Endothelial cell of umbilical vein (primary cell): ENCODE data around the gene ARHGAP15. TPM values are rescaled to one million over a fixed set of nuclear protein-coding genes. Genes with fewer than 3 reads are reported as not detected.

Experiments
- BruUV-seq: library from RNA; stranded (reverse); fragments of 400-500 nt; replicated peaks from 2 replicates; lab custom pipeline; 2021; lab: Mats Ljungman, UMichigan
- CTCF ChIA-PET: fragments of 300-600, 350-600 bp; sonication (Branson Sonifier 250); formaldehyde crosslinking; loops from one replicate; lab custom pipeline; 2021; ENCODE audit warnings: antibody characterized with exemption, inconsistent platforms; lab: Charles Lee
- POLR2A ChIA-PET: fragments of 300-600, 350-600 bp; sonication (Branson Sonifier 250); formaldehyde crosslinking; loops from one replicate; lab custom pipeline; 2021; ENCODE audit warnings: antibody characterized with exemption, inconsistent platforms; lab: Charles Lee
- DNase-seq: peaks from one replicate; pipeline ENCODE4 v3.0.0-alpha.2; 2011; ENCODE audit warnings: low read depth, low spot score
- FAIRE-seq: peaks from 2 replicates; lab custom pipeline; 2011; peaks lifted over from hg19 to GRCh38; lab: Jason Lieb, UNC
- H2AFZ ChIP-seq: 2 replicates; pipeline ENCODE4 v1.6.0; 2012; ENCODE audit warnings: low read depth, low read length, control low read depth, inconsistent platforms
- H3K27ac ChIP-seq: 2 replicates; pipeline ENCODE4 v1.5.1; 2011; ENCODE audit warnings: low read depth, mild to moderate bottlenecking, control low read depth, low read length, moderate library complexity; ENCODE audit not compliant: insufficient read depth
- H3K27me3 ChIP-seq, 2 experiments: 2 replicates each; pipeline versions ENCODE4 v1.6.0 to v1.6.1; 2011; ENCODE audit warnings: low read length in 2 of 2, mixed read lengths in 1 of 2; ENCODE audit not compliant: control insufficient read depth in 2 of 2, insufficient read depth in 2 of 2
- H3K36me3 ChIP-seq, 2 experiments: 2 replicates in 1 of 2; 3 replicates in 1 of 2; pipeline ENCODE4 v1.5.1; 2011; ENCODE audit warnings: low read length in 2 of 2, mild to moderate bottlenecking in 1 of 2, moderate library complexity in 1 of 2; ENCODE audit not compliant: control insufficient read depth in 2 of 2, insufficient read depth in 2 of 2; ENCODE audit errors: extremely low read depth in 1 of 2
- H3K4me1 ChIP-seq: 3 replicates; pipeline ENCODE4 v1.5.1; 2011; ENCODE audit warnings: mild to moderate bottlenecking, low read length; ENCODE audit not compliant: control insufficient read depth, insufficient read depth; ENCODE audit errors: extremely low read depth
- H3K4me2 ChIP-seq: 2 replicates; pipeline ENCODE4 v1.6.1; 2011; ENCODE audit warnings: low read length, control low read depth, mixed read lengths; ENCODE audit not compliant: insufficient read depth
- H3K4me3 ChIP-seq, 3 experiments: fragments of 200-600 bp in 1 of 3; sonication (generic), shearing (Covaris generic) in 1 of 3; replicated peaks in 1 of 3; 2 replicates each; pipeline ENCODE4 v1.5.1; 2011 to 2016; ENCODE audit warnings: control low read depth in 3 of 3, low read length in 3 of 3, mild to moderate bottlenecking in 2 of 3, inconsistent platforms in 1 of 3, low read depth in 1 of 3, moderate library complexity in 1 of 3; ENCODE audit not compliant: insufficient read depth in 1 of 3
- H3K79me2 ChIP-seq: 2 replicates; pipeline ENCODE4 v1.6.0; 2012; ENCODE audit warnings: low read length, inconsistent platforms; ENCODE audit not compliant: control insufficient read depth, insufficient read depth
- H3K9ac ChIP-seq: replicated peaks from 2 replicates; pipeline ENCODE3; 2011; ENCODE audit warnings: low read length, control low read depth; ENCODE audit not compliant: insufficient read depth; ENCODE audit errors: extremely low read depth
- H3K9me1 ChIP-seq: replicated peaks from 3 replicates; pipeline ENCODE4 v1.6.0; 2011; ENCODE audit warnings: mild to moderate bottlenecking, low read length; ENCODE audit not compliant: control insufficient read depth, insufficient read depth; ENCODE audit errors: extremely low read depth
- H3K9me3 ChIP-seq: replicated peaks from 2 replicates; pipeline ENCODE4 v1.5.1; 2012; ENCODE audit warnings: low read length, inconsistent platforms; ENCODE audit not compliant: control insufficient read depth, insufficient read depth
- H4K20me1 ChIP-seq: replicated peaks from 2 replicates; pipeline ENCODE3; 2011; ENCODE audit warnings: mild to moderate bottlenecking, low read length; ENCODE audit not compliant: control insufficient read depth, insufficient read depth; ENCODE audit errors: extremely low read depth
- EZH2 ChIP-seq: IDR thresholded peaks from 2 replicates; pipeline ENCODE4 v1.6.1; 2012; ENCODE audit warnings: borderline replicate concordance, low read depth, mild to moderate bottlenecking, moderate library complexity, low read length, inconsistent platforms; ENCODE audit not compliant: severe bottlenecking
- FOS ChIP-seq: IDR thresholded peaks from 2 replicates; pipeline ENCODE4 v1.6.1; 2011; ENCODE audit warnings: mild to moderate bottlenecking, low read length, moderate library complexity, borderline replicate concordance; ENCODE audit not compliant: insufficient read depth
- GATA2 ChIP-seq: IDR thresholded peaks from 2 replicates; pipeline ENCODE4 v1.7.0; 2011; ENCODE audit warnings: low read depth, mild to moderate bottlenecking, moderate library complexity, mixed read lengths, low read length; ENCODE audit not compliant: insufficient read length, insufficient read depth
- JUN ChIP-seq: IDR thresholded peaks from 2 replicates; pipeline ENCODE4 v1.6.1; 2011; ENCODE audit warnings: borderline replicate concordance, low read depth; ENCODE audit not compliant: insufficient read length, insufficient read depth
- MYC ChIP-seq: IDR thresholded peaks from one replicate; pipeline ENCODE4 v1.6.1; 2011; ENCODE audit warnings: mild to moderate bottlenecking, low read depth, low read length
- POLR2A ChIP-seq: IDR thresholded peaks from 2 replicates; pipeline ENCODE4 v1.6.1; 2012; ENCODE audit warnings: low read depth, mild to moderate bottlenecking, control low read depth, low read length
- POLR2AphosphoS5 ChIP-seq: IDR thresholded peaks from 2 replicates; pipeline ENCODE4 v1.6.1; 2012; ENCODE audit warnings: low read depth, mild to moderate bottlenecking, control low read depth, low read length, moderate library complexity; ENCODE audit not compliant: insufficient read depth
- dilution Hi-C: fragments of 300-500 bp; cut with MboI; formaldehyde crosslinking; loops from one replicate; pipeline ENCODE4 v1.15.0; 2019; ENCODE audit warnings: low sequenced_read_pairs; ENCODE audit not compliant: extremely low pct_ligation_motif_present
- intact Hi-C: fragments of 100-400 bp; cut with micrococcal nuclease; formaldehyde crosslinking; loops from one replicate; pipeline ENCODE4 v1.10.0; 2022
- polyA plus RNA-seq, 4 experiments: library from polyadenylated mRNA; depleted of rRNA in 3 of 4; stranded (reverse) in 3 of 4; unstranded in 1 of 4; fragments of >200 nt; gene quantifications; 2 replicates each; pipeline versions ENCODE4 v1.2.1 to v1.2.3, GENCODE V29; 2011 to 2012; ENCODE audit warnings: missing spikeins in 1 of 4
- total RNA-seq: library from RNA; stranded (reverse); gene quantifications from 2 replicates; pipeline ENCODE4 v1.2.3, GENCODE V29; 2021
- TF ChIP-seq, protein P1 (sequence below): IDR thresholded peaks from 2 replicates; pipeline ENCODE4 v1.6.1; 2011; ENCODE audit not compliant: insufficient read depth, insufficient read length
- TF ChIP-seq, protein P2 (sequence below), 2 donors: IDR thresholded peaks; 1 replicate in 1 of 2; 2 replicates in 1 of 2; pipeline ENCODE4 v1.5.1; 2011; ENCODE audit warnings: low read length in 2 of 2, mild to moderate bottlenecking in 2 of 2, moderate library complexity in 2 of 2, control low read depth in 1 of 2, inconsistent platforms in 1 of 2, low read depth in 1 of 2; ENCODE audit not compliant: insufficient read depth in 1 of 2; ENCODE audit errors: extremely low read depth in 1 of 2

ARHGAP15 gene
- total and polyA plus RNA-seq, 2 donors (not counting 3 experiments of a cell fraction or from before 2014, with no cell fraction given): not detected

DNA sequence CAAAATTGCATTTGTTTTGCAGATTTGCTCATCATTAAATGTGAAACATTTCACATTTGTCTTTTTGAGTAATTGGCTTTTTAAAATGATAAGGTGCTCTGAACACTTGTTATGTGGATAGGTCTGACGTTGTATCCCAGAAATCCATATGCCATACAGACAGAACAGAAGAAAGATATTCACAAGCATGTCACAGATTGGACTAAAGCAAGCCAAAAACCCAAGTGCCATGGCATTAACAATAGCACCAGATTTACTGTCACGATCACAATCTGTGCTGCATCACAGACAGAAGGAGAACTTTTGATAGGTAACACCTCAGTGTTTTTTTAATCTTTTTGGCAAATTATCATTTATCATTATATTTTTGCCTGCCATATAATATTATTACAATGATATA, 272.6 kb downstream of the ARHGAP15 start:
- Histone ChIP-seq H3K36me3 (no peaks in the 10 kb centered on the region), H3K4me3 (no peak overlapping the region), H3K4me2 (no peak overlapping the region), H3K27me3 (no peaks in the 10 kb centered on the region), H3K9me3 (no peaks in the 10 kb centered on the region), H2AFZ (no peak overlapping the region), H3K27ac (no peak overlapping the region), H4K20me1 (no peaks in the 10 kb centered on the region), H3K79me2 (no peaks in the 10 kb centered on the region), H3K9ac (no peak overlapping the region), H3K4me1 (no peaks in the 10 kb centered on the region), H3K9me1 (no peaks in the 10 kb centered on the region)
- BruUV-seq: no TSS peak
- ChIA-PET POLR2A (no interaction called here), CTCF (no interaction called here)
- intact Hi-C loops: no loop called here
- no peak for FAIRE-seq
- dilution Hi-C loops: no loop called here
- DNase-seq: no peak
- TF ChIP-seq, protein P1, sequence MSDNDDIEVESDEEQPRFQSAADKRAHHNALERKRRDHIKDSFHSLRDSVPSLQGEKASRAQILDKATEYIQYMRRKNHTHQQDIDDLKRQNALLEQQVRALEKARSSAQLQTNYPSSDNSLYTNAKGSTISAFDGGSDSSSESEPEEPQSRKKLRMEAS: no peak
- TF ChIP-seq POLR2A (no peak), FOS (no peak), JUN (no peak), GATA2 (no peak), EZH2 (no peak), POLR2AphosphoS5 (no peak), MYC (no peak)
- TF ChIP-seq, protein P2, sequence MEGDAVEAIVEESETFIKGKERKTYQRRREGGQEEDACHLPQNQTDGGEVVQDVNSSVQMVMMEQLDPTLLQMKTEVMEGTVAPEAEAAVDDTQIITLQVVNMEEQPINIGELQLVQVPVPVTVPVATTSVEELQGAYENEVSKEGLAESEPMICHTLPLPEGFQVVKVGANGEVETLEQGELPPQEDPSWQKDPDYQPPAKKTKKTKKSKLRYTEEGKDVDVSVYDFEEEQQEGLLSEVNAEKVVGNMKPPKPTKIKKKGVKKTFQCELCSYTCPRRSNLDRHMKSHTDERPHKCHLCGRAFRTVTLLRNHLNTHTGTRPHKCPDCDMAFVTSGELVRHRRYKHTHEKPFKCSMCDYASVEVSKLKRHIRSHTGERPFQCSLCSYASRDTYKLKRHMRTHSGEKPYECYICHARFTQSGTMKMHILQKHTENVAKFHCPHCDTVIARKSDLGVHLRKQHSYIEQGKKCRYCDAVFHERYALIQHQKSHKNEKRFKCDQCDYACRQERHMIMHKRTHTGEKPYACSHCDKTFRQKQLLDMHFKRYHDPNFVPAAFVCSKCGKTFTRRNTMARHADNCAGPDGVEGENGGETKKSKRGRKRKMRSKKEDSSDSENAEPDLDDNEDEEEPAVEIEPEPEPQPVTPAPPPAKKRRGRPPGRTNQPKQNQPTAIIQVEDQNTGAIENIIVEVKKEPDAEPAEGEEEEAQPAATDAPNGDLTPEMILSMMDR (IDR thresholded peaks at IDR 0.05; ENCODE audit: extremely low read depth in 1 of 2, insufficient read depth in 1 of 2, low read depth in 1 of 2, low read length in 2 of 2): no peak
